Neutrophil (primary cell): Measurements from ENCODE around the gene SOST.

Source experiments
- H3K27ac ChIP-seq: fragments of 200-600 bp; sonication (generic); 2 replicates; pipeline ENCODE4 v1.5.1; 2016; ENCODE audit warnings: mild to moderate bottlenecking, moderate library complexity
- H3K27me3 ChIP-seq: fragments of 200-600 bp; sonication (generic); 2 replicates; pipeline ENCODE4 v1.6.0; 2016; ENCODE audit warnings: mild to moderate bottlenecking
- H3K36me3 ChIP-seq: fragments of 200-600 bp; sonication (generic); 2 replicates; pipeline ENCODE4 v1.5.1; 2017
- H3K4me1 ChIP-seq, 2 experiments: fragments of 200-600 bp in 1 of 2; sonication (generic) in 1 of 2; 1 replicate in 1 of 2; 2 replicates in 1 of 2; pipeline versions ENCODE4 v1.5.1 to v1.6.1; 2013 to 2016; ENCODE audit warnings: low read depth in 1 of 2, low read length in 1 of 2, mild to moderate bottlenecking in 1 of 2, moderate library complexity in 1 of 2; ENCODE audit not compliant: control insufficient read depth in 1 of 2, insufficient read depth in 1 of 2
- H3K4me3 ChIP-seq, 2 experiments: fragments of 200-600 bp in 1 of 2; sonication (generic) in 1 of 2; 1 replicate in 1 of 2; 2 replicates in 1 of 2; pipeline ENCODE4 v1.5.1; 2013 to 2016; ENCODE audit warnings: low read depth in 1 of 2, low read length in 1 of 2, mild to moderate bottlenecking in 1 of 2, moderate library complexity in 1 of 2
- H3K9me3 ChIP-seq: fragments of 200-600 bp; sonication (generic); 2 replicates; pipeline ENCODE4 v1.5.1; 2016
- TF ChIP-seq, protein P1 (sequence below): fragments of 200-600 bp; sonication (generic); IDR thresholded peaks from 2 replicates; pipeline ENCODE4 v1.5.1; 2016; ENCODE audit warnings: antibody characterized with exemption

SOST gene

DNA sequence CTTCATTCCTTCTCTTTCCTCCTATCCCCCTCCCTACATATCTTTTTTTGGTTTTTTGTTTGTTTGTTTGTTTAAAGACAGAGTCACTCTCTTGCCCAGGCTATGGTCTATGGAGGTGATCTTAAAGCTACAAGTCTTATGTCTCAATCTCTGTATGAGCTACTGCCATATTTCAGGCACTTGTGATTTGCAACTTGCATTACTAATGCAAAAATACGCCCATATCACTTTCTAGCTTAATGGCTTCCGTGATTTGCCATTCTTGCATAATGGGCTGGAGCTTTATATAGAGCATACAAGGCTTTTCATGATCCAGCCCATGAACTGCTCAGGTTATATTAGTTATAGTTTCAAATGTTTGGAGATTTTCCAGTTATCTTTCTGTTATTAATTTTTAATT lies 29.1 kb upstream of the SOST start:
- Histone ChIP-seq H3K27me3 (peaks cover 13% of the 10 kb centered on the region), H3K36me3 (no peaks in the 10 kb centered on the region), H3K27ac (no peak overlapping the region), H3K9me3 (no peaks in the 10 kb centered on the region), H3K4me1 (no peaks in the 10 kb centered on the region), H3K4me3 (no peak overlapping the region)
- TF ChIP-seq, protein P1, sequence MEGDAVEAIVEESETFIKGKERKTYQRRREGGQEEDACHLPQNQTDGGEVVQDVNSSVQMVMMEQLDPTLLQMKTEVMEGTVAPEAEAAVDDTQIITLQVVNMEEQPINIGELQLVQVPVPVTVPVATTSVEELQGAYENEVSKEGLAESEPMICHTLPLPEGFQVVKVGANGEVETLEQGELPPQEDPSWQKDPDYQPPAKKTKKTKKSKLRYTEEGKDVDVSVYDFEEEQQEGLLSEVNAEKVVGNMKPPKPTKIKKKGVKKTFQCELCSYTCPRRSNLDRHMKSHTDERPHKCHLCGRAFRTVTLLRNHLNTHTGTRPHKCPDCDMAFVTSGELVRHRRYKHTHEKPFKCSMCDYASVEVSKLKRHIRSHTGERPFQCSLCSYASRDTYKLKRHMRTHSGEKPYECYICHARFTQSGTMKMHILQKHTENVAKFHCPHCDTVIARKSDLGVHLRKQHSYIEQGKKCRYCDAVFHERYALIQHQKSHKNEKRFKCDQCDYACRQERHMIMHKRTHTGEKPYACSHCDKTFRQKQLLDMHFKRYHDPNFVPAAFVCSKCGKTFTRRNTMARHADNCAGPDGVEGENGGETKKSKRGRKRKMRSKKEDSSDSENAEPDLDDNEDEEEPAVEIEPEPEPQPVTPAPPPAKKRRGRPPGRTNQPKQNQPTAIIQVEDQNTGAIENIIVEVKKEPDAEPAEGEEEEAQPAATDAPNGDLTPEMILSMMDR, result no peak

DNA sequence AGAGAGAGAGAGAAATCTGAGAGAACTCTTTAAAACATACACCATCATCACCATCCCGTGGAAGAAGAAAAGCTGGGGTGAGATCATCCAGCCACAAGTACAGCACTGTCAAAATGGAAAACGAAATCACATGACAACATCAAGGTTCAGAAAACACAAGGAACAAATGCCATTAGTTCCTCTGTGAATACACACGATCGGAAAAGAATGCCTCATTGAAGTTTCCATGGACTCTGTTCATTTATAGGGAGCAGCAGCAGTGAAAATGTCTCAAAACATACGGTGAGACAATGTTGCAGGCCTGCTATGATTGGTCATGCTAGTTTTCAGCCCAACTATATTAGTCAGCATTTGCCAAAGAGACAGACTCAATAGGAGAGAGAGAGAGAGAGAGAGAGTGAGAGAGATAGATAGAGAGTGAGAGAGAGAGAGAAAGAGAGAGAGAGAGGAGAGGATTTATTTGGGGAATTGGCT lies 26.1 kb upstream of the SOST start:
- Histone ChIP-seq H3K4me3 (no peak overlapping the region), H3K27me3 (peaks cover 23% of the 10 kb centered on the region), H3K36me3 (no peaks in the 10 kb centered on the region), H3K4me1 (peaks cover 1 to 2% of the 10 kb centered on the region in 2 experiments), H3K27ac (no peak overlapping the region), H3K9me3 (no peaks in the 10 kb centered on the region)
- TF ChIP-seq, protein P1, result no peak

DNA sequence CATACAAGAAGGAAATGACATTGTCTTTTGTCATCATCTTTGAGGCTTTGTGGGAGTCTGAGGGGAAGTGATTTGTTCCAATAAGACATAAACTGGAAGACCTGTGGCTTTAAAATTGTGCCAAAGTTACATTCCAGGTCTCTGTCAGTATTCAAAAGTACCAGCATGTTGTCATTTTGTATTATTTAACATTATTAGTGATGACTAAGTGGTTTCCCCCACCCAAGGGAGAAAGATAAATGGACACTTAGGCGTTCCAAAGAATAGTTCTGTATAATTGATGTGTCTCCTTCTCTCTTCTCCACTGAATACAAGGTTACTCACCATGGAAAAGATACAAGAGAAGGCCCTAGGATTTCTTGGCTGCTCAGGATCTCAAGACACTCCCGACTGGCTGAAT lies 25.5 kb upstream of the SOST start:
- TF ChIP-seq, protein P1, result no peak
- H3K4me3 ChIP-seq, result no peak overlapping the region
- H3K36me3 ChIP-seq, result no peaks in the 10 kb centered on the region

DNA sequence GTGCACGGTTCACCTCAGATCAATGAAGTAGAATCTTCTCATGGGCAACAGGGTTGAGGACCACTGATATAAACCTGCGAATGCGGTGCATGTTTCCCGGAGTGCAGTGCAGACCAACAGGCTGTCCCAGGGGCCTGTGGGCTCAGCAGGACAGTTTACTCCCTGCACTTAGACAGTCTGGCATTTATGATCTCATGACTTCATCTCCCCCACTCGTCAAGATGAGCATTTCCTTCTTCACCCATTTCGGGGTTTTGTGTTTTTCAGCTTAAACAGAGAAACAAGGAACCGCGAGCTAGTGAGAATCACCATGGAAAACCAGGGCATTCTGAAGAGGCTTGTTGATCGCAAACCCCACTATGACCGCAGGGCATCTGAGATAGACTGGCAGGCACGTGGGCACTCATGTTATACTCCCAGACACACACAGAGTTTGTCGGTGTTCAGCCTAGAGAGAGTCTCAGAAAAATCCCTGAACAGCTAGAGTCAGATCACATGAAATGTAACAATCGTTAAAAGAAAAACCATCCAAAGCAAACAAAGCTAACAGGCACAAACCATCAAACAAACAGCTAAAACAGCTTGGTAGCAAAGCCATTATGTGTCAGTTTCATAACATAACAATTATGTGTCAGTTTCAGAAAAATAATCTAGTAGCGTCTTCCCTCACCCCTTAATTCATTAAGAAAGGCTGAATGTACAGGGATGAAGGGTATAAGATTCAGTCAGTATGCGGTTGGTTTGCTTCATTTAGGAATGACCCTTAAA lies 24.5 kb upstream of the SOST start:
- no peak overlapping the region for H3K27ac ChIP-seq

More for the DNA sequence above, 25.5 kb upstream of the SOST start:
- Histone ChIP-seq H3K9me3 (no peaks in the 10 kb centered on the region), H3K27ac (no peak overlapping the region), H3K4me1 (peaks cover 7 to 8% of the 10 kb centered on the region in 2 experiments), H3K27me3 (peaks cover 29% of the 10 kb centered on the region)

DNA sequence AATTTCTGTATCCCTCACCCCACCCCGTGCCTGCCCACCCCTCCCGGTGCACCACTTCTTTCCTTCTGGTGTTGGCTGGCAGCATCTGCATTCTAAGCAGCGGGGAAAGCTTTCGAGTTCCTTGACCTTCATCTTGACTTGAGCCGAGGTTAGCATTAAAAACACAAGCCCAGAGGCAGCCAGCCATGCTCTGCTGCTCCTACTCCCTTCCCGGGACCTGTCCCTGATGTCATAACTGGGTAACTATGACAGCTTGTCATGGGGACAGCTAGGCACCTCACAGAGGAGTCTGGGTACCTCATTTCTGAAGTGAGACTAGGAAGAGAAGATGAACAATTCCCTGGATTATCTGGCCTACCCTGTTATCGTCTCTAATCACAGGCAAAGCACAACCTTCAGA lies 21.5 kb upstream of the SOST start, which contains the start of gene CFAP97D1:
CFAP97D1 (plus strand) TSS at position 301 of the 400 bp plus-strand sequence; CDS start at position 329, 28 bp downstream.
- Histone ChIP-seq H3K4me3 (peak within 1 kb of the TSS; percentile 80 to 93), H3K27me3 (peaks cover 30% of the 10 kb centered on the region), H3K27ac (no peak within 1 kb of the TSS), H3K9me3 (no peaks in the 10 kb centered on the region), H3K36me3 (no peaks in the 10 kb centered on the region), H3K4me1 (peaks cover 14 to 22% of the 10 kb centered on the region in 2 experiments)
- TF ChIP-seq, protein P1, result no peak

More for the DNA sequence above, 24.5 kb upstream of the SOST start:
- TF ChIP-seq, protein P1, result no peak
- Histone ChIP-seq H3K9me3 (no peaks in the 10 kb centered on the region), H3K27me3 (peaks cover 30% of the 10 kb centered on the region), H3K4me3 (no peak overlapping the region), H3K4me1 (peaks cover 11% of the 10 kb centered on the region in 2 experiments), H3K36me3 (no peaks in the 10 kb centered on the region)
